A673 (cell line): Measurements from ENCODE around the gene POMT2. TPM values are rescaled to one million over a fixed set of nuclear protein-coding genes. Genes with fewer than 3 reads are reported as not detected.

Experiments used
- BruUV-seq: library from RNA; stranded (reverse); fragments of 400-500 nt; replicated peaks from 2 replicates; lab custom pipeline; 2021; lab: Mats Ljungman, UMichigan
- CTCF ChIA-PET: fragments of 300-600 bp; sonication (Branson Sonifier 250); formaldehyde crosslinking; loops from one replicate; lab custom pipeline; 2022; ENCODE audit warnings: antibody characterized with exemption; lab: Charles Lee
- POLR2A ChIA-PET: fragments of 300-600 bp; sonication (Branson Sonifier 250); formaldehyde crosslinking; loops from one replicate; lab custom pipeline; 2022; ENCODE audit warnings: antibody characterized with exemption; ENCODE audit not compliant: low non-redundant PET; lab: Charles Lee
- DNase-seq: peaks from one replicate; pipeline ENCODE4 v3.0.0-alpha.2; 2015; ENCODE audit warnings: low spot score
- H3K27ac ChIP-seq: fragments of 200-600 bp; sonication (generic); 2 replicates; pipeline ENCODE4 v1.5.1; 2016; ENCODE audit warnings: mixed run types, low read depth, mild to moderate bottlenecking, mixed read lengths, antibody characterized with exemption, low read length; ENCODE audit not compliant: poor library complexity, severe bottlenecking
- H3K27me3 ChIP-seq: fragments of 200-600 bp; sonication (generic); replicated peaks from 2 replicates; pipeline ENCODE4 v1.6.1; 2017; ENCODE audit warnings: mixed run types, low read depth, mild to moderate bottlenecking, mixed read lengths, antibody characterized with exemption, low read length; ENCODE audit not compliant: insufficient read depth, poor library complexity
- H3K36me3 ChIP-seq: fragments of 200-600 bp; sonication (generic); 2 replicates; pipeline ENCODE4 v1.6.1; 2016; ENCODE audit warnings: mixed run types, mild to moderate bottlenecking, mixed read lengths, antibody characterized with exemption, low read length; ENCODE audit not compliant: insufficient read depth, poor library complexity, severe bottlenecking
- H3K4me1 ChIP-seq: fragments of 200-600 bp; sonication (generic); 2 replicates; pipeline ENCODE4 v1.6.1; 2017; ENCODE audit warnings: mixed run types, mild to moderate bottlenecking, mixed read lengths, antibody characterized with exemption, low read length; ENCODE audit not compliant: insufficient read depth, poor library complexity, severe bottlenecking
- H3K4me3 ChIP-seq: fragments of 200-600 bp; sonication (generic); 2 replicates; pipeline ENCODE4 v1.5.1; 2016; ENCODE audit warnings: low read depth, mixed run types, mild to moderate bottlenecking, mixed read lengths, low read length; ENCODE audit not compliant: poor library complexity, severe bottlenecking
- H3K9me3 ChIP-seq: fragments of 200-600 bp; sonication (generic); 2 replicates; pipeline ENCODE4 v1.6.1; 2016; ENCODE audit warnings: mixed run types, low read depth, mild to moderate bottlenecking, mixed read lengths, antibody characterized with exemption, low read length; ENCODE audit not compliant: poor library complexity, severe bottlenecking
- EZH2 ChIP-seq: fragments of 200-600 bp; sonication (generic); IDR thresholded peaks from 2 replicates; pipeline ENCODE4 v1.6.1; 2017; ENCODE audit warnings: borderline replicate concordance, low read depth, mild to moderate bottlenecking, mixed read lengths, antibody characterized with exemption, low read length; ENCODE audit not compliant: poor library complexity, severe bottlenecking
- intact Hi-C: fragments of 100-400 bp; cut with micrococcal nuclease; formaldehyde crosslinking; loops from one replicate; pipeline ENCODE4 v1.10.0; 2022; ENCODE audit not compliant: unreplicated experiment
- total RNA-seq: library from RNA; stranded (reverse); gene quantifications from 2 replicates; pipeline ENCODE4 v1.2.3, GENCODE V29; 2021
- TF ChIP-seq, protein P1 (sequence below): fragments of 300-800, 200-600 bp; sonication (generic); conservative IDR thresholded peaks from 2 replicates; pipeline ENCODE4 v1.5.1; 2017; ENCODE audit warnings: low read depth, mild to moderate bottlenecking, antibody characterized with exemption, low read length, moderate library complexity, mixed read lengths

Gene POMT2
- total RNA-seq, 1 experiment from 2014 or later = 55.6 TPM

DNA sequence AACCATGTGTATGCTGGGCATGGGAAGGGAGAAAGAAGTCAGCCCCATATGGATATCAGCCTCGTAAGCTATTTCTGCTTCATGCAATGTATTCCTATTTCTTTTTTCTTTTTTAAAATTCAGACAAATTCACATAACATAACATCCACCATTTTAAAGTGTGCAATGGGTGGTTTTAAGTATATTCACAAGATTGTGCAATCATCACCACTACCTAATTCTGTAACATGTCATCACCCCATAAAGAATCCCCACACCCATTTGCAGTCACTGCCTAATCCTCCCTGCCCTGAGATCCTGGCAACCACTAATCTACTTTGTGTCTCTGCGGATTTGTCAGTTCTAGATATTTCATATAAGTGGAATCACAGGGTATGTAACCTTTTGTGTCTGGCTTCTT, 9.5 kb downstream of the POMT2 start:
- DNase-seq = no peak
- Histone ChIP-seq H3K36me3 (no peaks in the 10 kb centered on the region), H3K27ac (no peak overlapping the region), H3K27me3 (no peaks in the 10 kb centered on the region), H3K9me3 (no peaks in the 10 kb centered on the region), H3K4me3 (no peak overlapping the region), H3K4me1 (peaks cover 4% of the 10 kb centered on the region)
- BruUV-seq = no TSS peak
- intact Hi-C loops = no loop called here
- POLR2A ChIA-PET = no interaction called here
- no peak for TF ChIP-seq EZH2
- TF ChIP-seq, protein P1, sequence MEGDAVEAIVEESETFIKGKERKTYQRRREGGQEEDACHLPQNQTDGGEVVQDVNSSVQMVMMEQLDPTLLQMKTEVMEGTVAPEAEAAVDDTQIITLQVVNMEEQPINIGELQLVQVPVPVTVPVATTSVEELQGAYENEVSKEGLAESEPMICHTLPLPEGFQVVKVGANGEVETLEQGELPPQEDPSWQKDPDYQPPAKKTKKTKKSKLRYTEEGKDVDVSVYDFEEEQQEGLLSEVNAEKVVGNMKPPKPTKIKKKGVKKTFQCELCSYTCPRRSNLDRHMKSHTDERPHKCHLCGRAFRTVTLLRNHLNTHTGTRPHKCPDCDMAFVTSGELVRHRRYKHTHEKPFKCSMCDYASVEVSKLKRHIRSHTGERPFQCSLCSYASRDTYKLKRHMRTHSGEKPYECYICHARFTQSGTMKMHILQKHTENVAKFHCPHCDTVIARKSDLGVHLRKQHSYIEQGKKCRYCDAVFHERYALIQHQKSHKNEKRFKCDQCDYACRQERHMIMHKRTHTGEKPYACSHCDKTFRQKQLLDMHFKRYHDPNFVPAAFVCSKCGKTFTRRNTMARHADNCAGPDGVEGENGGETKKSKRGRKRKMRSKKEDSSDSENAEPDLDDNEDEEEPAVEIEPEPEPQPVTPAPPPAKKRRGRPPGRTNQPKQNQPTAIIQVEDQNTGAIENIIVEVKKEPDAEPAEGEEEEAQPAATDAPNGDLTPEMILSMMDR = no peak
- CTCF ChIA-PET = no interaction called here

DNA sequence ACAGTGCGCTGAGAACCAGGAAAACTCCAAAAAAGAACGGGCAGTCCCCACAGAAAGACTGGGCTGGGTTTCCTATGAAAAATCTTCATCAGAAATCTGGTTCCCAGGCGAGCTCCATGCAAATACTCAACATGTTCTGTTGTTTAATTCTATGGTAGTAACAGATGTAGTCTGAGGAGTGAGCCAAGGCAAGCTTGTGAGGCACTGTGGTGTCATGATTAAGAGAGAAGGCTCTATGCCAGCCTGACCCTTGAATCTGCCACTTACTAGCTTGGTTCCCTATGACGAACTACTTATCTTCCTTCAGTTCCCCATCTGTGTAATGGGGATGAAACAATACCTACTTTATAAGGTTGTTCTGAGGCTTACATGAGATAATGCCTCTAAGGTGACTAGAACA, 10.7 kb downstream of the POMT2 start:
- Histone ChIP-seq H3K27ac (no peak overlapping the region), H3K4me3 (no peak overlapping the region), H3K27me3 (no peaks in the 10 kb centered on the region), H3K9me3 (no peaks in the 10 kb centered on the region), H3K4me1 (peaks cover 4% of the 10 kb centered on the region), H3K36me3 (no peaks in the 10 kb centered on the region)
- ChIA-PET POLR2A (no interaction called here), CTCF (no interaction called here)
- DNase-seq = no peak
- intact Hi-C loops = no loop called here
- no peak for TF ChIP-seq EZH2
- TF ChIP-seq, protein P1 = no peak
- no TSS peak for BruUV-seq

DNA sequence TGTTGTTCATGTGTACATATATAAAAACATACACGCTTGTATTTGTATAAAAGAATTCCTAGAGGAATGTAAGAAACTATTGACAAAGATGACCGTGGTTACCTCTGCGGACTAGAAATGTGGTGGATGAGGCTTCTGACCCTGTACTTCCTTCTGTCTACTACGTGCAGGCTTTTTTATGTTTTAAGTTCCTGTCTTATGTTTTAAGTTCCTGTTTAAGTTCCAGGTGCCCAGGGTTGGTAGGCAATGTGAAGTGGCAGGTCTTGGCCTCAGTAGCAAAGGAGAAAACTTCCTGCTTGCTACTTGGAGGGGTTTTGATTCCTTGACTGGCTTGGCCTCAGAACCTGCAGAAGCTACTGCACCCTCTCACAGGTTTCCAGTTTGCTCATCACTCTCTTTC, 11.6 kb downstream of the POMT2 start:
- Histone ChIP-seq H3K27ac (no peak overlapping the region), H3K9me3 (no peaks in the 10 kb centered on the region), H3K36me3 (no peaks in the 10 kb centered on the region), H3K4me1 (peaks cover 4% of the 10 kb centered on the region), H3K27me3 (no peaks in the 10 kb centered on the region), H3K4me3 (no peak overlapping the region)
- no peak for TF ChIP-seq EZH2
- TF ChIP-seq, protein P1 = no peak
- no TSS peak for BruUV-seq
- CTCF ChIA-PET = no interaction called here
- intact Hi-C loops = no loop called here
- POLR2A ChIA-PET = no interaction called here
- no peak for DNase-seq
